Epithelial cell of proximal tubule (primary cell): ENCODE measurements around the gene PLLP. TPM values are rescaled to one million over a fixed set of nuclear protein-coding genes. Genes with fewer than 3 reads are reported as not detected.
A peak's percentile ranks its signal among the peaks of the same experiment; 100 is the strongest.

Experiments
- DNase-seq: peaks from one replicate; pipeline ENCODE4 v3.0.0-alpha.2; 2011; ENCODE audit warnings: low read depth
- H3K4me3 ChIP-seq: 2 replicates; pipeline ENCODE4 v1.5.1; 2011; ENCODE audit warnings: low read depth, mild to moderate bottlenecking, low read length
- CTCF ChIP-seq: conservative IDR thresholded peaks from 2 replicates; pipeline ENCODE4 v1.5.1; 2012; ENCODE audit warnings: low read depth, mild to moderate bottlenecking, low read length
- total RNA-seq: library from RNA; depleted of rRNA; stranded (reverse); fragments of >200 nt; gene quantifications from 2 replicates; pipeline ENCODE4 v1.2.3, GENCODE V29; 2015

PLLP gene
- total RNA-seq, 1 donor from 2014 or later, result 2.5 TPM

GRCh38 chr16:57303910-57304168 lies 19.4 kb upstream of the PLLP start:
- no peak for TF ChIP-seq CTCF
- no peak overlapping the region for H3K4me3 ChIP-seq
- no peak for DNase-seq

- no peak for TF ChIP-seq CTCF
- DNase-seq, result no peak
- no peak overlapping the region for H3K4me3 ChIP-seq
These were observed 18.8 kb upstream of the PLLP start for GRCh38 chr16:57303021-57303909.

- TF ChIP-seq CTCF, result no peak
- H3K4me3 ChIP-seq, result no peak overlapping the region
- no peak for DNase-seq
These were observed 16.8 kb upstream of the PLLP start for GRCh38 chr16:57301126-57301817.

GRCh38 chr16:57300387-57301125 lies 16.1 kb upstream of the PLLP start:
- DNase-seq, result peak; percentile 84
- H3K4me3 ChIP-seq, result peak overlapping the region; percentile 62
- peak; percentile 97 for TF ChIP-seq CTCF

GRCh38 chr16:57299719-57300386 lies 15.4 kb upstream of the PLLP start:
- H3K4me3 ChIP-seq, result peak overlapping the region; percentile 62
- peak; percentile 24 for TF ChIP-seq CTCF
- DNase-seq, result peak; percentile 83

- peak overlapping the region; percentile 62 for H3K4me3 ChIP-seq
- peak; percentile 67 for DNase-seq
- TF ChIP-seq CTCF, result no peak
These were observed 14.7 kb upstream of the PLLP start for GRCh38 chr16:57299009-57299718.
